Astrocyte of the spinal cord (primary cell): Measurements from ENCODE around the gene SLC4A2.

Experiments
- DNase-seq: peaks from one replicate; pipeline ENCODE4 v3.0.0; 2011; ENCODE audit warnings: low read depth, low spot score
- H3K4me3 ChIP-seq: 2 replicates; pipeline ENCODE4 v1.5.1; 2011; ENCODE audit warnings: low read depth, mild to moderate bottlenecking, low read length, moderate library complexity
- in situ Hi-C: cut with HindIII; loops from 2 replicates; pipeline ENCODE4 v1.10.0; 2017; ENCODE audit warnings: low sequenced_read_pairs
- TF ChIP-seq, protein P1 (sequence below): IDR thresholded peaks from 2 replicates; pipeline ENCODE4 v1.5.1; 2012; ENCODE audit warnings: low read depth, mild to moderate bottlenecking, low read length, inconsistent platforms

SLC4A2 gene

DNA sequence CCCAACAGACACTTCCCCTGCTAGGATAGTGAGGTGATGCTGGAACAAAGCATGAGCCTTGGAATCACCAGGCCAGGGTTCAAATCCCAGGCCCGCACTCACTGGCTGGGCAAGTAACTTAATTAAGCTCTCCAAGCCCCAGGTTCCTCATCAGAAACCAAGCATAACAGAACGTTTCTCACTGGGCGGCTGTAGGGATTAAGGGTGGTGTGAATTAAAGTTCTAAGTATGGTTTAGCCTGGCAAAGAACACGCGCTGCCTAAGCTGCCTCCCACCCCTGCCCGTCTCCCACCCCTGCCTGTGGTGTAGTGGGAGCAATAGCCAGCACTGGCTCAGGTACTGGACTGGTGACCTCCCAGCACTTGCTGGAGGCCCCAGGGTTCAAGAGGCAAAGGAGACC, 5.6 kb downstream of the SLC4A2 start:
- in situ Hi-C loops = no loop called here
- DNase-seq = no peak
- no peak overlapping the region for H3K4me3 ChIP-seq
- TF ChIP-seq, protein P1, sequence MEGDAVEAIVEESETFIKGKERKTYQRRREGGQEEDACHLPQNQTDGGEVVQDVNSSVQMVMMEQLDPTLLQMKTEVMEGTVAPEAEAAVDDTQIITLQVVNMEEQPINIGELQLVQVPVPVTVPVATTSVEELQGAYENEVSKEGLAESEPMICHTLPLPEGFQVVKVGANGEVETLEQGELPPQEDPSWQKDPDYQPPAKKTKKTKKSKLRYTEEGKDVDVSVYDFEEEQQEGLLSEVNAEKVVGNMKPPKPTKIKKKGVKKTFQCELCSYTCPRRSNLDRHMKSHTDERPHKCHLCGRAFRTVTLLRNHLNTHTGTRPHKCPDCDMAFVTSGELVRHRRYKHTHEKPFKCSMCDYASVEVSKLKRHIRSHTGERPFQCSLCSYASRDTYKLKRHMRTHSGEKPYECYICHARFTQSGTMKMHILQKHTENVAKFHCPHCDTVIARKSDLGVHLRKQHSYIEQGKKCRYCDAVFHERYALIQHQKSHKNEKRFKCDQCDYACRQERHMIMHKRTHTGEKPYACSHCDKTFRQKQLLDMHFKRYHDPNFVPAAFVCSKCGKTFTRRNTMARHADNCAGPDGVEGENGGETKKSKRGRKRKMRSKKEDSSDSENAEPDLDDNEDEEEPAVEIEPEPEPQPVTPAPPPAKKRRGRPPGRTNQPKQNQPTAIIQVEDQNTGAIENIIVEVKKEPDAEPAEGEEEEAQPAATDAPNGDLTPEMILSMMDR = no peak

DNA sequence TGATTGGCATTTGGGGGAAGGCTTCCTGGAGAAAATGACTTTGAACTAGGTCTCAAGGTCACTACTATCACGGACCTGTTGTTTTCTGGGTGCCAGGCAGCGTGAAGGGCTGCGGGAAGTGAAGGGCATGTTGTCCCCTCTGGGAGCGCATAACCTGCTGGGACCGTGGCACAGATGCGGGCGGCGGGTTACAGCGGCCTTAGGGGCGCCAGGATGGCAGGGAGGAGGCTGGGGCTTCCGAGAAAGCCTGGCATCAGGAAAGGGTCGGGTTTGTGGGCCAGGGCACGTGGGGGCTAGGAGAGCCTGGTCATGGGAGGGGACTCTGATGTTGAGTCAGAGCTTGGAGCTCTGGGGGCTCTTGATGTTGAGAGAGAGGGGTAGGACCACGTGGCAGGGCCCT, 6.1 kb downstream of the SLC4A2 start:
- DNase-seq = no peak
- TF ChIP-seq, protein P1 = no peak
- no peak overlapping the region for H3K4me3 ChIP-seq
- in situ Hi-C loops = no loop called here

DNA sequence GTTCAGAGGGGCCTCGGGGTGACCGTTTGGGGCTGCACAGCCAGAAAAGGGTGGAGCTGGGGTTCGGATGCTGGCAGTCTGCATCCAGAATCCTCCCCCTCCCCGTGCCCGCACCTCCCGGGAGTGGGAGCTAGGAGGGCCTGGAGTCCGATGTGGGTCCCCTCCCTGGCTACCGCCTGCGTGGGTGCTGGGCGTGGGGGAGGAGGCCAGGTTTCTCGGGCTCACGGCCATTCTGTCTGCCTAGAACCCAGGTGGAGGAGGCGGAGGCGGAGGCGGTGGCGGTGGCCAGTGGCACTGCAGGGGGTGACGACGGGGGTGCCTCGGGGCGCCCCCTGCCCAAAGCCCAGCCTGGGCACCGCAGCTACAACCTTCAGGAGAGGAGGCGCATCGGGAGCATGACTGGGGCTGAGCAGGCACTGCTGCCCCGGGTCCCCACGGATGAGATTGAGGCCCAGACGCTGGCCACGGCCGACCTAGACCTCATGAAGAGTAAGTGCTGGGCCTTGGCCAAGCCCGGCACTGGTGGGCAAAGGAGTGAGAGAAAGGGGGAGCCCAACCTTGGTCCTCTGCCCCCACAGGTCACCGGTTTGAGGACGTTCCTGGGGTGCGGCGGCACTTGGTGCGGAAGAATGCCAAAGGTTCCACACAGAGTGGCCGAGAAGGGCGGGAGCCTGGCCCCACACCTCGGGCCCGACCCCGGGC, 7.0 kb downstream of the SLC4A2 start:
- in situ Hi-C loops = no loop called here
- TF ChIP-seq, protein P1 = no peak
- H3K4me3 ChIP-seq = no peak overlapping the region
- no peak for DNase-seq

DNA sequence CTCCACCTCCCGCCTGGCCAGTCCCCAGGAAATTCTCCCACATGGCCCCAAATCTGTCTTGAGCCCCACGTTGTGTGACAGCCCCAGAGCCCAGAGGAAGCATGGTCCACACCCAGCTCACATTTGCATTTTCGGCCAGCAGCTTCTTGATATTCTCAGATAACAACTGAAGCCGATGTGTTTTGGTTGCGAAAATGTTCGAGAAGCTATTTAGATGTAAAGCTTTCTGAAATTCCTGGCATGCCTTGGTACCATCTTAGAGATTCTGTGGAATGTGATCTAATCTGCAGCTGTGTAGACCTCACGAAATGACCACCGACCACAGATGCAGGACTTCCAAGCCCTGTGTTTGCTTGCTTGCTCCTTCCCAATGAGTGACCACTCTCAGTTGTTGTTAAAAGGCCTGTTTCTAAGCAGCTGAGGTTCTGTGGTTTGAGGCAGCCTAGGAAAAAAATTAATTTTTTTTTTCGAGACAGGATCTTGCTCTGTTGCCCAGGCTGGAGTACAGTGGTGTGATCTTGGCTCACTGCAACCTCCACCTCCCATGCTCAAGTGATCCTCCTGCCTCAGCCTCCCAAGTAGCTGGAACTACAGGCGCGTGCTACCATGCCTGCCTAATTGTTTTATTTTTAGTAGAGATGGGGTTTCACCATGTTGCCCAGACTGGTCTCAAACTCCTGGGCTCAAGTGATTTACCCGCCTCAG, 8.8 kb downstream of the SLC4A2 start:
- in situ Hi-C loops = no loop called here
- H3K4me3 ChIP-seq = no peak overlapping the region
- TF ChIP-seq, protein P1 = no peak
- DNase-seq = no peak

DNA sequence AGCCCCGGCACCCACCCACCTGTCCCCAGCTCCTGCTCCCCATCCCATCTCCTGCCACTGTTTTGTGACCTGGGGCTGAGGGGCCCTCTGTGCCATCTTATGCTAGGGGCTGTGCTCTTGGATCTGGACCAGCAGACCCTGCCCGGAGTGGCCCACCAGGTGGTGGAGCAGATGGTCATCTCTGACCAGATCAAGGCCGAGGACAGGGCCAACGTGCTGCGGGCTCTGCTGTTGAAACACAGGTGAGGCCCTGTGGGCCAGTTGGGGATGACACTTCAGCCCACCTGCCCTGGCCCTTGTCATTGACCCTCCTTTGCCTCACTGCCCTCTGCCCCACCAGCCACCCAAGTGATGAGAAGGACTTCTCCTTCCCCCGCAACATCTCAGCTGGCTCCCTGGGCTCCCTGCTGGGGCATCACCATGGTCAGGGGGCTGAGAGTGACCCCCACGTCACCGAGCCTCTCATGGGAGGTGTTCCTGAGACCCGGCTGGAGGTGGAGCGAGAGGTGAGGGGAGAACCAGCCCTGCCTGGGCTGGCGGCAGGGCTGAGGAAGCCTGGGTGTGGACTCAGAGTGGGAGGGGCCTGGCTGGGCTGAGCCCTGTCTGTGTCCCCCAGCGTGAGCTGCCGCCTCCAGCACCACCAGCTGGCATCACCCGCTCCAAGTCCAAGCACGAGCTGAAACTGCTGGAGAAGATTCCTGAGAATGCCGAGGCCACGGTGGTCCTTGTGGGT, 10.6 kb downstream of the SLC4A2 start:
- in situ Hi-C loops = no loop called here
- TF ChIP-seq, protein P1 = no peak
- no peak for DNase-seq
- H3K4me3 ChIP-seq = no peak overlapping the region

DNA sequence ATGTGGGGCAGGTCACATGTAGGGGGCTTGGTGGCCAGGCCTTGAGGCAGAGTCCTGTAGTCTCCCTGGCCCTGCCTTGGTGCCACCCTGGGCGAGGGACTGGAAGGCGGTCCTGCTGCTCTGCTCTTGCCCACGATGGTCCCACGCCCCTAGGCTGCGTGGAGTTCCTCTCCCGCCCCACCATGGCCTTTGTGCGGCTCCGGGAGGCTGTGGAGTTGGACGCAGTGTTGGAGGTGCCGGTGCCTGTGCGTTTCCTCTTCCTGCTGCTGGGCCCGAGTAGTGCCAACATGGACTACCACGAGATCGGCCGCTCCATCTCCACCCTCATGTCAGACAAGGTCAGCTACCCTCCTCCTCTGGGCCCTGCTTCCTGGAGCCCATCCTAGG, 11.2 kb downstream of the SLC4A2 start:
- no peak overlapping the region for H3K4me3 ChIP-seq
- DNase-seq = no peak
- TF ChIP-seq, protein P1 = no peak
- in situ Hi-C loops = no loop called here
